MV-4-11 (cell line): Measurements from ENCODE around the gene TRRAP.

ENCODE experiments used
- DNase-seq: peaks from one replicate; lab custom pipeline; 2025; lab: John Stamatoyannopoulos, UW

TRRAP gene

DNA sequence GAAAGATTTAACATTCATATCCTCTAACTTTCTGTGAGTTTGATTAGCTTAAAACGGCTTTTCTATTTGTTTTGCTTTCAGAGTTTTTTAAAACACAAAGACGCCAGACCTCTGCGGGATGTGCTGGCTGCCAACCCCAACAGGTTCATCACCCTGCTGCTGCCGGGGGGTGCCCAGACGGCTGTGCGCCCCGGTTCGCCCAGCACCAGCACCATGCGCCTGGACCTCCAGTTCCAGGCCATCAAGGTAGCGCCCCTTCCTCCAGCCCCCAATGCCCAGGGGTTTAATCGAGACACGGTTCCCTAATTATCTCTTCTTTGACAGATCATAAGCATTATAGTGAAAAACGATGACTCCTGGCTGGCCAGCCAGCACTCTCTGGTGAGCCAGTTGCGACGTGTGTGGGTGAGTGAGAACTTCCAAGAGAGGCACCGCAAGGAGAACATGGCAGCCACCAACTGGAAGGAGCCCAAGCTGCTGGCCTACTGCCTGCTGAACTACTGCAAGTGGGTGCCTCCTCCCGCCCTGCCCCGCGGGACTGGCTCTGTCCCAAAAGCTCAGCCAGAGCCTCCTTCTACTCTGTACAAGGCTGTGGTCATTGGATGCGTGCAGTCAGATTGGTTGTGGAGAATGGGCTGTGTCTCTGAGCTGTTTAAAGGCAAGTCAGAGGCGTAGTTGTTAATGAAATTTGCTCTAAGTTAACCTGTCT lies 71.2 kb downstream of the TRRAP start:
- no peak for DNase-seq

DNA sequence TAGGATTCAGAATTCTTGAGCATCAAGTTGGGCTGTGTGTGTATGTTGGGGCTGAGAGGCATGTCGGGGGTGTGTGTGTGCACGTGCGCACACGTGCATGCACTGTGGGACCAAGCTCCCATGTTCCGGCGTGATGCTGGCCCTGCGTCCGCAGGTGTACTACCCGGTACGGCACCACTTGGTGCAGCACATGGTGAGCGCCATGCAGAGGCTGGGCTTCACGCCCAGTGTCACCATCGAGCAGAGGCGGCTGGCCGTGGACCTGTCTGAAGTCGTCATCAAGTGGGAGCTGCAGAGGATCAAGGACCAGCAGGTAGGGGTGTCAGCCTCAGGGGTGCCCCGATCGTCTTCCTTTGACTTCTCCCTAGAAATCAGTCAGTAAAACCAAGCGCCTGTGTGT lies 77.7 kb downstream of the TRRAP start:
- no peak for DNase-seq

DNA sequence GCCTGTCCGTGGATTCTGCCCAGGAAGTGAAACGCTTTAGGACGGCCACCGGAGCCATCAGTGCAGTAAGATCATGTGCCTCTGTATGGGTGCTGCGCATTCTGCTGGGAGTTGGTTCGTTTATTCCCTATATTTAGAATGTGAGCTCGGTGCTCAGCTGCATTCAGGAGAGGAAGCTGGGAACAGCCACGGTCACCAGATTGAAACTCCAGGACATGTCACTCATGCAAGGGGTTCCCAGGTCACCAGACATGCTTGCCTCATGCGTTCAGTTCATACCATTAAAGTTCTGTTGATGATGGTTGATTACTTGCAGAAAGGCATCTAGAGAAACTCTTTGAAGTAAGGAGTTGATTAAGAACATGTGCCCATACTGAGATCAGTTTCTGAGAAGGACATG lies 78.1 kb downstream of the TRRAP start:
- no peak for DNase-seq

GRCh38 chr7:98956937-98957336 lies 78.6 kb downstream of the TRRAP start:
- DNase-seq: no peak

GRCh38 chr7:98957766-98958165 lies 79.4 kb downstream of the TRRAP start:
- DNase-seq: no peak

GRCh38 chr7:98958968-98959367 lies 80.6 kb downstream of the TRRAP start:
- no peak for DNase-seq

GRCh38 chr7:98963305-98963704 lies 85.0 kb downstream of the TRRAP start:
- no peak for DNase-seq

GRCh38 chr7:98964596-98964995 lies 86.3 kb downstream of the TRRAP start:
- no peak for DNase-seq

DNA sequence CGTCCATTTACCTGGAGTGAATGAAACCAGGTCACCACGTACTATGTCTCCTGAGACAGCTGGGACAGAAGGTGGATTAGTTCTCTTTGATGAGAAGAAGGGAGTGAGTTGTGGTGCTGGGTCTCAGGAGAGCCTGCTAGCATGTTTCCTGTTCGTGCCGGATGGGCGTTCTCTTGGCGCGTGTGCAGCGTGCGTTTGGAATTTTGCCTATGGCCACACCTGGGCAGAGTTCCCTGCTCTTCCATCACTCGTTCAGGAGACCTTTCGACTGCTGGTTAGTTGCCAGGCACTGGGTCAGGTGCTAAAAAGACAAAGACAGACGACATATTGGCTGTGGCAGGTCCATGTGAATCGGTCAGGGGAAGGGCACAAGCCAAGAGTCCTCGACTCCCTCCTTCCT lies 90.3 kb downstream of the TRRAP start:
- no peak for DNase-seq

- DNase-seq: no peak
Measured at GRCh38 chr7:98969386-98969785, 91.1 kb downstream of the TRRAP start.

DNA sequence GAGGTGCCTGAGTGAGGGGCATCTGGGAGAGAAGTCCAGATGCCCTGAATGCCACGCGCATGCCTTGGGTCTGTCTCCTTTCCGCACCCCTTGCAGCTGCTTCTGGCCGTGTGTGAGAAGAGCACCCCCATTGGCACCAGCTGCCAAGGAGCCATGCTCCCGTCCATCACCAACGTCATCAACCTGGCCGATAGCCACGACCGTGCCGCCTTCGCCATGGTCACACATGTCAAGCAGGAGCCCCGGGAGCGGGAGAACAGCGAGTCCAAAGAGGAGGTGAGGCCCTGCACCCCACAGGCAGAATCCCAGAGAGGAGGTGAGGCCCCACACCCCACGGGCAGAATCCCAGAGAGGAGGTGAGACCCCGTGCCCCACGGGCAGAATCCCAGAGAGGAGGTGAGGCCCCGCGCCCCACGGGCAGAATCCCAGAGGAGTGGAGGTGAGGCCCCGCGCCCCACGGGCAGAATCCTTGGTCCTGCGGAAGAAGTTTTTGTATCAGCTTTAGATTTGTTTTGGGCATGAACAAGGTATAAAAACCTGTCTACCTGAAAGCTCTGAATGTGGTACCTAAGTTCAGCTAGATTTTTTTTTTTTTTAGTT lies 91.8 kb downstream of the TRRAP start:
- DNase-seq: no peak

DNA sequence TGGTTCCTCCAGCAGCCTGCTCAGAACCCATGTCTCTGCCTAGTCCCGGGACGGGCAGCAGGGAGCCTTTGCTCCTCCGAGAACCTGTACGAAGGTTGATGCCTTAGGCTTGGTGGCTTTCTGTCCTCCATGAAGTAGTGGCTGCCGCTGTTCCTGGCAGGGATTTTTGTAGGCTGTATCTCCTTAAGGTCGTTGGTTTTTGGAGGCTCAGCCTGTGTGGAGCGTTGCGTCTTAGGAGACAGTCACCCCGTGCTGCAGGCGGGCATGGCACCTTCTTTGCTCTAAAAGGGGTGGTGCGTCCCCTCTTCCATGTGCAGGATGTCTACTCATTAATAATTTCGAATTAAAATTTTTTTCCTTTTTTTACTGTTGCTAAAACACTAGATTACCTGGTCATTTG lies 92.5 kb downstream of the TRRAP start:
- no peak for DNase-seq

GRCh38 chr7:98974205-98974604 lies 95.9 kb downstream of the TRRAP start:
- no peak for DNase-seq

DNA sequence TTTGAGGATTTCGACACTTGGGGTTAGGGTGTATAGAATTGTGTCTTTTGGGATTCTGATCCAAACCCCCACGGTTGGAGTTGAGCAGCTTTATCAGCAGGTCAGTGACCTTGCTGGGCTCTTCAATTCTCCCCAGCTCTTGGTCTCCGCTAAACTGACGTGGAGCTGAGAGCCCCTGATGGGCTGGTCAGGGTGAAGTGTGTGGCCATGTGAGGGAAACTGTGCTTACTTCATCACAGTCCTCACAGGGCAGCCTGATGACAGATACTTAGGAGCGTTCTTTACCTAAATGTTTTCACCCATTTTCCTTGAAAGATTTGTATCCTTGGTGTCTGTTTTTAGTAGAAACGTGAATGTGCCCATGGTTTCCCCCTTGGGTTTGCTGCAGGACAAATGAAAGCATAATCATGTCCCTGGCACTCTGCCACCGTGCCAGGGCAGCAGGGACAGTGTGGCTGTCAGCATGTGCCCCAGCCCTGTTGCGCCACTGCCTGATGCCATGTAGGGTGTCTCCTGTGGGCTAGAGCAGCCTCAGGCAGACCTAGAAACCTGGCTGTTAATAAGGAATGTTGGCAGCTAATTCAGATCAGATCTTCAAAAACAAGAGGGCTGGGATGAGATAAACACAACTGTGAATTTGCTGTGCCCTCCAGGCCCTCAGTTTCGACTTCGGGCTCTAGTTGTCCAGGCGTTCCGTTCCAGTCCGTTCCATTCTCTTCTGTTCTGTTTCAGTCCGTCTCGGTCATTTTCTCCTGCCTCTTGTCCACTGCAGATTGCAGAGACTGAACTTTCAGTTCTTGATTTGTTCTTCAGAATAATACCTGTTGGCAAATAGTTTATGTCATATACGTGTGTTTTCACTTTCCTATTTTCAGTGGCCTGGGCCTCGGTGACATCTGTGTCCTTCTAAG lies 96.8 kb downstream of the TRRAP start:
- DNase-seq: no peak

GRCh38 chr7:98976396-98977185 lies 98.3 kb downstream of the TRRAP start:
- DNase-seq: no peak

- no peak for DNase-seq
Measured at GRCh38 chr7:98978672-98979071, 100.3 kb downstream of the TRRAP start.

GRCh38 chr7:98981701-98982100 lies 103.4 kb downstream of the TRRAP start:
- DNase-seq: no peak

DNA sequence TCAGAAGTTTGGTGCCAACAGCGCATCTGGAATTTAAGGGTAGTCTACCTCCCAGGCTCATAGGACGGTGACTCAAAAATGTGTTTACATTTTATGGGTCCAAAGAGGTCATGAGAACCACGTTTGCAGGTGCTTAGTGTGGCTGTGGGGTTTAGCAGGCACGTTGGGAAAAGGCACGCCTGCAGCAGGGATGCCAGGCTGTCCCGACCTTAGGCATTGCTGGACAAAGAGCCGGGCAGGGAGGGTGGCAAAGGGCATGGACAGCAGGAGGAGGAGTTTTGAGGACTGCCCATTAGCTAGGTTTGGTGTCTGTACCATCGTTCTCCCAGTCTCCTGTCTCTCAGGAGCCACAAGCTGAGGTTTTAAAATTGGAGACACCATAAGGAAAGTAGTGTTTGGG lies 104.4 kb downstream of the TRRAP start:
- no peak for DNase-seq

GRCh38 chr7:98984126-98984525 lies 105.8 kb downstream of the TRRAP start:
- DNase-seq: no peak

GRCh38 chr7:98985406-98985805 lies 107.1 kb downstream of the TRRAP start:
- DNase-seq: no peak

- no peak for DNase-seq
Measured at GRCh38 chr7:98985945-98986344, 107.6 kb downstream of the TRRAP start.

GRCh38 chr7:98988641-98989040 lies 110.3 kb downstream of the TRRAP start:
- no peak for DNase-seq
